ENCODE measurements around the gene GNAQ.

DNA sequence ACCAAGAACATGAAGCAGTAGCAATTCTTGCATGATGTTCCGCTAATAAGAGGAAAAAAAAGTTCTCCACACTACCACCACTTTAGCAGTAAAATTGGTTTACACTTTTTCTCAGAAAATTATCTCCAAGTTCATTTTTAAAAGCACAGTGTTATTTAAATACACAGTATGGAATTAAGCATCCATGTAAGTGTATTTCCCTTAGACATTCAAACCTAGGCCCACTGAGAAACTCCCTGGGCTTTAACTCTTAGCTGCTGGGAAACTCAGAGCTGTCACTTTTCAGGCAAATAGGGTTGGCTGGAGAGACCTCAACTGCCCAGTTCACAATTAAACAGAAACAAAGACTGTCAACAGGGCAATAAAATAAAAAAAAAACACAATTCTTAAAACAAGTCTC is 2.7 kb downstream of the GNAQ start:
- TF ChIP-seq STAT1 (IDR thresholded peaks at IDR 0.05; ENCODE audit: unreplicated experiment) (no peak), EZH2 (IDR thresholded peaks at IDR 0.05; ENCODE audit: low read depth, unreplicated experiment) (no peak)
